ENCODE measurements around the gene TMCO4.

TMCO4 gene

DNA sequence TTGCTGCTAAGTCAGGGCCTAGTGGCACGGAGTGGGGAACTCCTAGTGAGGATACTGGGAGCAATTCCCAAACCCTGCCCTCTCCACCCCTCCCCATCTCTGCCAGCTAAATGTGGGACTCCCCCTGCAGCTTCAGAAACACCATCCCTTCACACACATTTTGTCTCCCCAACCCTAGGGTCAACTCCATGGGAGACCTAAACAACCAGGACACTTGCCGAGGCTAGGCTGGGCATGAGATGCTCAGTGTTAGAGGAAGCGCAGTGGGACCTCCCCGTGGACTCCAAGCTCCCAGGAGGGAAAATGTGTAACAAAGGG is 13.9 kb upstream of the TMCO4 start:
- Histone ChIP-seq H3F3A (ENCODE audit: insufficient read depth, low read length) (no peaks in the 10 kb centered on the region), H3K4me2 (ENCODE audit: low read length) (no peak overlapping the region), H3K4me1 (ENCODE audit: insufficient read depth, low read length, severe bottlenecking) (peaks cover 30% of the 10 kb centered on the region), H3K9me2 (ENCODE audit: low read depth, low read length) (no peaks in the 10 kb centered on the region), H3K9ac (ENCODE audit: low read length) (no peak overlapping the region), H3K36me3 (ENCODE audit: insufficient read depth, low read length) (no peaks in the 10 kb centered on the region), H3K4me3 (ENCODE audit: low read depth, low read length, poor library complexity, severe bottlenecking) (no peak overlapping the region), H3K27me3 (ENCODE audit: insufficient read depth, low read length) (no peaks in the 10 kb centered on the region; the same call in 1 of the 2 replicates), H2AFZ (ENCODE audit: low read length) (no peak overlapping the region), H3K79me2 (ENCODE audit: insufficient read depth, low read length) (no peaks in the 10 kb centered on the region), H4K20me1 (ENCODE audit: insufficient read depth, low read length) (no peaks in the 10 kb centered on the region), H3K27ac (ENCODE audit: low read depth, low read length, poor library complexity, severe bottlenecking) (no peak overlapping the region), H3K9me3 (ENCODE audit: low read length) (no peaks in the 10 kb centered on the region)
- TF ChIP-seq, protein P1, sequence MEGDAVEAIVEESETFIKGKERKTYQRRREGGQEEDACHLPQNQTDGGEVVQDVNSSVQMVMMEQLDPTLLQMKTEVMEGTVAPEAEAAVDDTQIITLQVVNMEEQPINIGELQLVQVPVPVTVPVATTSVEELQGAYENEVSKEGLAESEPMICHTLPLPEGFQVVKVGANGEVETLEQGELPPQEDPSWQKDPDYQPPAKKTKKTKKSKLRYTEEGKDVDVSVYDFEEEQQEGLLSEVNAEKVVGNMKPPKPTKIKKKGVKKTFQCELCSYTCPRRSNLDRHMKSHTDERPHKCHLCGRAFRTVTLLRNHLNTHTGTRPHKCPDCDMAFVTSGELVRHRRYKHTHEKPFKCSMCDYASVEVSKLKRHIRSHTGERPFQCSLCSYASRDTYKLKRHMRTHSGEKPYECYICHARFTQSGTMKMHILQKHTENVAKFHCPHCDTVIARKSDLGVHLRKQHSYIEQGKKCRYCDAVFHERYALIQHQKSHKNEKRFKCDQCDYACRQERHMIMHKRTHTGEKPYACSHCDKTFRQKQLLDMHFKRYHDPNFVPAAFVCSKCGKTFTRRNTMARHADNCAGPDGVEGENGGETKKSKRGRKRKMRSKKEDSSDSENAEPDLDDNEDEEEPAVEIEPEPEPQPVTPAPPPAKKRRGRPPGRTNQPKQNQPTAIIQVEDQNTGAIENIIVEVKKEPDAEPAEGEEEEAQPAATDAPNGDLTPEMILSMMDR (IDR thresholded peaks at IDR 0.05; ENCODE audit: low read length) = no peak
- no peak for TF ChIP-seq EZH2 (IDR thresholded peaks at IDR 0.05; ENCODE audit: borderline replicate concordance, low read length)

DNA sequence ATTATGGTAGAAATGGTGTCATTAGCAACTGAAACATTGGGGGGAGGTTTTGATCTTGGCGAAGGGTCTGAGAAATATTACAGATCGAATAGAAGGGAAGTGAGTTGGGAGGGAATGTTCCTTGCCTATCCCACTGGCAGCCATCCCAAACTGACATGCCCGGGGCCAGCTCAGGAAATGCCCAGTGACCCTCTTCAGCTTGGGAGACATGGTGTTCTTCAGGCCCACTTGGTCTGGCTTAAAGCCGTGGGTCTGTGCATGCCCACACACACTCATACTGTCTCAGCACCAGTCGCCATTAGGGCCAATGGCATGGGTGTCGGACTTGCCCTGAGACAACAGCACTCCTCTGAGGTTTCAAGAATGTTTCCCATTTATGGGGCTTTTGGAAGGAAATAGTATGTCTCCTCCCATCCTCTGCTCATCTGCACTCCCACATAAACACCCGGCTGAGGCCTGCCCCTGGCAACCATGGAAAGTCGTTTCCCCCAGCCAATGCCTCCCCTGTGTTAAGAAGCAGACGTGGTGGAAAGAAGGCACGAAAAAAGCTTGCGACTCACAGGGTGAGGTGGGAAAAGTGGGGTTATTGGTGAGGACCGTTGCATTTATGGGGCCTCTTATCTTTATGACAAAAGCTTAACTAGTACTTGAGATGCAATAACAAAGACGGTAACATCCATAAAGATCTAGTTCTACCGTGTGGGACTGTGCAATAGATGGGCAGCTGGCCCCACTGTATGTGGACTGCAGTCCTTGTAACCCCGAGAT is 13.3 kb upstream of the TMCO4 start:
- no peaks in the 10 kb centered on the region; the same call in 1 of the 2 replicates for H3K27me3 ChIP-seq (ENCODE audit: insufficient read depth, low read length)
- H3K36me3 ChIP-seq (ENCODE audit: insufficient read depth, low read length) = no peaks in the 10 kb centered on the region
- H3F3A ChIP-seq (ENCODE audit: insufficient read depth, low read length) = no peaks in the 10 kb centered on the region
- H3K9me2 ChIP-seq (ENCODE audit: low read depth, low read length) = no peaks in the 10 kb centered on the region
- no peak overlapping the region for H3K9ac ChIP-seq (ENCODE audit: low read length)
- H3K4me1 ChIP-seq (ENCODE audit: insufficient read depth, low read length, severe bottlenecking) = peaks cover 30% of the 10 kb centered on the region
- no peak for TF ChIP-seq EZH2 (IDR thresholded peaks at IDR 0.05; ENCODE audit: borderline replicate concordance, low read length)
- TF ChIP-seq, protein P1 (IDR thresholded peaks at IDR 0.05; ENCODE audit: low read length) = no peak
- no peaks in the 10 kb centered on the region for H4K20me1 ChIP-seq (ENCODE audit: insufficient read depth, low read length)
- H3K27ac ChIP-seq (ENCODE audit: low read depth, low read length, poor library complexity, severe bottlenecking) = no peak overlapping the region
- no peak overlapping the region for H2AFZ ChIP-seq (ENCODE audit: low read length)
- no peak overlapping the region for H3K4me2 ChIP-seq (ENCODE audit: low read length)
- H3K9me3 ChIP-seq (ENCODE audit: low read length) = no peaks in the 10 kb centered on the region
- no peak overlapping the region for H3K4me3 ChIP-seq (ENCODE audit: low read depth, low read length, poor library complexity, severe bottlenecking)
- no peaks in the 10 kb centered on the region for H3K79me2 ChIP-seq (ENCODE audit: insufficient read depth, low read length)

DNA sequence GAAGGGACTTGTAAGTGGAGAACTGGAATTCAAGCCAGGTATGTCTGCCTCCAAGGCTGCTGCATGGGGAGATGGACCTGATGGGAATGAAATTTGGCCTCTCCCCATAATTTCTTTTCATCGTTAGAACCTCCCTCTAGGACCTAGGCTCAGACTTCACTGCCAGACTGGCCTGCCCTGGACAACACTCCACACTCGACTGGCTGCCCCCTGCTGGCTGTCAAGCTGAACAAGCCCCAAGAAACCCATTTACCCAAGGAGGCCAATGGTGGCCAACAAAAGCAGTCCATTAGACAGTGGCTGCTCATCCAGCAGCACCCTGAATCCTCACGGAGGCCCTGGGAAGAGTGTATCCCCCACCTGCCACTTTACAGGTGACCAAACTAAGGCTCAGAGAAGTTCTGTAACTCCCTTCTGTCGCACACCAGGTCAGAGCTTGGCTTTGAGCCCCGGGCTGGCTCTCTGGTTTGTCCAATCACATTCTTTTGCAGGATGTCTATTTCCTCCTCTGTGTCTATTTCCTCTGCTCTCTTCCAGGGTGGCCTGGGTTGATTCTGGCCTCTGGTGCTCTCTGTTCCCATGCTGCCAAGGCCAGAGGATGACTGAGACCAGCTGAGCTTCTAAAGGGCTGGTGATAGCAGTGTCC is 11.6 kb upstream of the TMCO4 start:
- Histone ChIP-seq H3K9ac (ENCODE audit: low read length) (no peak overlapping the region), H3K36me3 (ENCODE audit: insufficient read depth, low read length) (no peaks in the 10 kb centered on the region), H2AFZ (ENCODE audit: low read length) (no peak overlapping the region), H3F3A (ENCODE audit: insufficient read depth, low read length) (no peaks in the 10 kb centered on the region), H3K27me3 (ENCODE audit: insufficient read depth, low read length) (no peaks in the 10 kb centered on the region; the same call in 1 of the 2 replicates), H3K79me2 (ENCODE audit: insufficient read depth, low read length) (no peaks in the 10 kb centered on the region), H3K4me1 (ENCODE audit: insufficient read depth, low read length, severe bottlenecking) (peaks cover 27% of the 10 kb centered on the region), H3K4me2 (ENCODE audit: low read length) (no peak overlapping the region), H3K9me2 (ENCODE audit: low read depth, low read length) (no peaks in the 10 kb centered on the region), H3K27ac (ENCODE audit: low read depth, low read length, poor library complexity, severe bottlenecking) (no peak overlapping the region), H3K9me3 (ENCODE audit: low read length) (no peaks in the 10 kb centered on the region), H3K4me3 (ENCODE audit: low read depth, low read length, poor library complexity, severe bottlenecking) (no peak overlapping the region), H4K20me1 (ENCODE audit: insufficient read depth, low read length) (no peaks in the 10 kb centered on the region)
- TF ChIP-seq EZH2 (IDR thresholded peaks at IDR 0.05; ENCODE audit: borderline replicate concordance, low read length) = no peak
- TF ChIP-seq, protein P1 (IDR thresholded peaks at IDR 0.05; ENCODE audit: low read length) = peak; percentile 82
